ENCODE data around the gene DENND1A. TPM values are rescaled to one million over a fixed set of nuclear protein-coding genes. Genes with fewer than 3 reads are reported as not detected.

The DENND1A gene
- total RNA-seq, 1 donor from 2014 or later, result 37.3 TPM

GRCh38 chr9:123383512-123384170, 546.3 kb downstream of the DENND1A start:
- Histone ChIP-seq H3K4me1 (no peaks in the 10 kb centered on the region), H3K27me3 (no peaks in the 10 kb centered on the region), H3K4me3 (no peak overlapping the region), H3K27ac (no peak overlapping the region), H3K36me3 (peaks cover 0 to 18% of the 10 kb centered on the region in 2 donors), H3K9me3 (no peaks in the 10 kb centered on the region)
- no peak for DNase-seq (ENCODE audit: low spot score in 2 of 2)
- no peak for TF ChIP-seq CTCF (IDR thresholded peaks at IDR 0.05)
- intact Hi-C loops (cut with DNase I), result no loop called here

GRCh38 chr9:123382653-123383511, 547.0 kb downstream of the DENND1A start:
- intact Hi-C loops (cut with DNase I), result no loop called here
- no peak overlapping the region for H3K4me3 ChIP-seq
- H3K27me3 ChIP-seq, result no peaks in the 10 kb centered on the region
- no peak for TF ChIP-seq CTCF (IDR thresholded peaks at IDR 0.05)
- no peak overlapping the region for H3K27ac ChIP-seq
- no peaks in the 10 kb centered on the region for H3K9me3 ChIP-seq
- no peaks in the 10 kb centered on the region for H3K4me1 ChIP-seq
- peaks cover 0 to 18% of the 10 kb centered on the region in 2 donors for H3K36me3 ChIP-seq
- DNase-seq (ENCODE audit: low spot score in 2 of 2), result no peak

- H3K9me3 ChIP-seq, result no peaks in the 10 kb centered on the region
- peaks cover 0 to 18% of the 10 kb centered on the region in 2 donors for H3K36me3 ChIP-seq
- H3K4me1 ChIP-seq, result no peaks in the 10 kb centered on the region
- no peak for TF ChIP-seq CTCF (IDR thresholded peaks at IDR 0.05)
- H3K27me3 ChIP-seq, result no peaks in the 10 kb centered on the region
- intact Hi-C loops (cut with DNase I), result no loop called here
- DNase-seq (ENCODE audit: low spot score in 2 of 2), result no peak
- no peak overlapping the region for H3K27ac ChIP-seq
- H3K4me3 ChIP-seq, result no peak overlapping the region
These were observed 548.8 kb downstream of the DENND1A start for GRCh38 chr9:123380852-123381705.

GRCh38 chr9:123378956-123379660, 550.8 kb downstream of the DENND1A start:
- intact Hi-C loops (cut with DNase I), result no loop called here
- no peak overlapping the region for H3K4me3 ChIP-seq

More at GRCh38 chr9:123378956-123379660, 550.8 kb downstream of the DENND1A start:
- H3K36me3 ChIP-seq, result peaks cover 0 to 18% of the 10 kb centered on the region in 2 donors
- no peaks in the 10 kb centered on the region for H3K4me1 ChIP-seq
- H3K27me3 ChIP-seq, result no peaks in the 10 kb centered on the region
- TF ChIP-seq CTCF (IDR thresholded peaks at IDR 0.05), result no peak
- no peak overlapping the region for H3K27ac ChIP-seq
- H3K9me3 ChIP-seq, result no peaks in the 10 kb centered on the region
- no peak for DNase-seq (ENCODE audit: low spot score in 2 of 2)

Measured in ascending aorta (tissue), 2 donors.